Measurements from ENCODE around the gene SCYL2.
"Not testable (repeated sequence)": the region's sequence is repeated elsewhere in the genome, so short reads cannot be mapped to it uniquely, and the experiment has no call there.

SCYL2 gene

GRCh38 chr12:100265732-100266584, 1.0 kb upstream of the SCYL2 start:
- DNase-seq, result no peak

GRCh38 chr12:100266585-100266834, 467 bp upstream of the SCYL2 start:
- DNase-seq, result peak; percentile 95

DNA sequence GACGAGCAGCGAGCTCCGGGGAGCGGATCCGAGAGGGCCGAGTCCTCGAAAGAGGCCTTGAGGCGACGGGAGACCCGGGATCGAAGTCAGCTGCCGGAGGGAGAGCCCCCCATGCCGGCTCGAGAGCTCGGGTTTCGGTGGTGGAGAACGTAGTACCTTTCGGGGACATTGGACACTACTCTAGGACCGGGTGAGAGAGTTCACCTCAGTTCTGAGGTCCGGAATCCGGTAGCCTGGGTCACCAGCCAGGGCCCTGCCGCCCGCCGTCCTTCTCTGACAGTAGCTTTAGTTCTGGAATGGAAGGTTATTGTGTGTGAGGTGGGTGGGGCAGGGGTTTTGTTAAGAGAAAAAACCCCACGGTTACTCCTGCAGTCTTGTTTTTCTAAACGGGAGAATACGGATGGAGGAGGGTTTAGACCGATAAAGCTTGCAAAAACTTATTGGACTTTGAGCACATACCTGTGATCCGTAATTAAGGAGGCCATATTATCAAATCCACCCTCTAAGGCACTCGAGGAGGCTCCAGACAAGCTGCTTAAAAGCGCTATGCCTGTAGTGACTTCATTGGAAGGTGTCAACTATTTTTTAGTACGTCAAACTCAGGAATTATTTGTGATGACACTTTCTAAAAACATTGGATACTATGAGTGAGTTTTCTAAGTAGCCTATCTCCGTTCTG, 765 bp downstream of the SCYL2 start:
- no peak for DNase-seq

GRCh38 chr12:100268835-100269564, 2.0 kb downstream of the SCYL2 start:
- DNase-seq, result no peak

DNA sequence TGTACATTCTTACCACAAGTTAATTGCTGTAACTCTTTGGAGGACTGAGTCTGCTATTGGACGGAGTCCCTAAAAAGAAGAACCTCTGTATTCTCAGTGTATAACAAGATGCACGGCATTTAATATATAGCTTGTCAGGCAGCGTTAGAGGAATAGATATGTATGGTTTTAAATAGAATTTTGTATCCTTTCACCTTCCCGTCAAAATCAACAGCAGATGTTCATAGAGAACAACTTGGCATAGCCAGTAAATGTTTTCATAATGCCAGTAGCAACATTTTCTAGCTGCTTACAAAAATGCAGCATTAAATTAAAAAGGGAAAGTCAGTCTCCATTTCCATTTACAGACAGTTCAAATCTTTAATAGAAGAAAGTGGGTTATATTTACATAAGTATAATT, 6.8 kb downstream of the SCYL2 start:
- no peak for DNase-seq

DNA sequence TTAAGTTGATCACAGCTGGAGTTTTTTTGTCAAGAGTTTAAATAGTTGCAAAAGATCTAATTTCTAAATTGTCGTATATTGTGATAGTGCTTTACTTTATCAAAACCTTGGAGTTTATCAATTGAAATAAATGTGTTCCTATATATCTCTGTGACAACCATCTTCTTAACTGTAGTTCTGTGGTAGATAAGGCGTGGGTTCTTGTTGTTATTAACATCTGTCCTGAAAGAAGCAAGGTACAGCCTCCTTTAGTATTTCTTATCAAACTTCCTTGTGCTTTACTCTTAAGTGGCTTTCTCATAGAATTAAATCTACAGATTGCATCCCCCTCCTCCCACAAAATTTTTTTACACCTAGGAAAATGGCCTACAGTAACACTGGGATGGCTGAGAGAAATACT, 7.3 kb downstream of the SCYL2 start:
- DNase-seq, result no peak

GRCh38 chr12:100279159-100279558, 12.2 kb downstream of the SCYL2 start:
- DNase-seq, result no peak

GRCh38 chr12:100279607-100280244, 12.7 kb downstream of the SCYL2 start:
- no peak for DNase-seq

GRCh38 chr12:100284556-100284955, 17.6 kb downstream of the SCYL2 start:
- not testable (repeated sequence) for DNase-seq

GRCh38 chr12:100289038-100289437, 22.1 kb downstream of the SCYL2 start:
- DNase-seq, result no peak

DNA sequence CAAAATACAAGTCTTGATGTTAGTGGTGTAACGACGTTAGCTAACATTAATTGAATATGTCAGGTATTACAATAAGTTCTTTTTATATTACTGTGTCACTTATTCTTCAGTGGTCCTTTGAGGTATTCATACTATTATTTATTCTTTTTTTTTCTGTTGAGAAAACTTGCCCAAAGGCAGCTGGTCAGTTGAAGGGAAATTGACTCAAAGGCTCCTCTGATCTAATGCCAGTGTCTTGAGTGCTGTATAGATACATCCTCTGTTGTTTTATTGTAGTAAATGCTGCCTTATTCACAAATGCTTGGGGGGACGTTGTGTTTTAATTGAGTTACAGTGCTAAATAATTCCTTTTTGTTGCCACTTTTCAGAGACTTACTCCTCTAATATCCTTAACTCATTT, 23.0 kb downstream of the SCYL2 start:
- no peak for DNase-seq

DNA sequence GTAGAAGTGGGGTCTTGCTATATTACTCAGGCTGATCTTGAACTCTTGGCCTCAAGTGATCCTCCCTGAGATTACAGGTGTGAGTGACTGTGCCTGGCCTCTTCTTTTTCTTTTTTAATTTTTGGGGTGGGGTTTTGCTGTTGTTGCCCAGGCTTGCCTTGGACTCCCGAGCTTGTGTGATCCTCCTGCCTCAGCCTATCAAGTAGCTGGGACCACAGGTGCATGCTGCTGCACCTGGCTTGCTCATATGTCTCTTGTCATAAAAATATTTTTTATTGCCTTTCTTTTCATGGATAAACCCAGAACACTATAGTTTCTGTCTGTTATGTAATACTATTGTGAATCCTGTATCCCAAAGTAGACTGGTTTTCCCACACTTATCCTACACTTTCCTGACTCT, 26.0 kb downstream of the SCYL2 start:
- no peak for DNase-seq

DNA sequence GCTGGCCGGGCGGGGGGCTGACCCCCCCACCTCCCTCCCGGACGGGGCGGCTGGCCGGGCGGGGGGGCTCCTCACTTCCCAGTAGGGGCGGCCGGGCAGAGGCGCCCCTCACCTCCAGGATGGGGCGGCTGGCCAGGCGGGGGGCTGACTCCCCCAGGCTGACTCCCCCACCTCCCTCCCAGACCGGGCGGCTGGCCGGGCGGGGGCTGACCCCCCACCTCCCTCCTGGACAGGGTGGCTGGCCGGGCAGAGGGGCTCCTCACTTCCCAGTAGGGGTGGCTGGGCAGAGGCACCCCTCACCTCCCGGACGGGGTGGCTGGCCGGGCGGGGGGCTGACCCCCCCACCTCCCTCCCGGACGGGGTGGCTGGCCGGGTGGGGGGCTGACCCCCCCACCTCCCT, 27.4 kb downstream of the SCYL2 start:
- DNase-seq, result not testable (repeated sequence)

DNA sequence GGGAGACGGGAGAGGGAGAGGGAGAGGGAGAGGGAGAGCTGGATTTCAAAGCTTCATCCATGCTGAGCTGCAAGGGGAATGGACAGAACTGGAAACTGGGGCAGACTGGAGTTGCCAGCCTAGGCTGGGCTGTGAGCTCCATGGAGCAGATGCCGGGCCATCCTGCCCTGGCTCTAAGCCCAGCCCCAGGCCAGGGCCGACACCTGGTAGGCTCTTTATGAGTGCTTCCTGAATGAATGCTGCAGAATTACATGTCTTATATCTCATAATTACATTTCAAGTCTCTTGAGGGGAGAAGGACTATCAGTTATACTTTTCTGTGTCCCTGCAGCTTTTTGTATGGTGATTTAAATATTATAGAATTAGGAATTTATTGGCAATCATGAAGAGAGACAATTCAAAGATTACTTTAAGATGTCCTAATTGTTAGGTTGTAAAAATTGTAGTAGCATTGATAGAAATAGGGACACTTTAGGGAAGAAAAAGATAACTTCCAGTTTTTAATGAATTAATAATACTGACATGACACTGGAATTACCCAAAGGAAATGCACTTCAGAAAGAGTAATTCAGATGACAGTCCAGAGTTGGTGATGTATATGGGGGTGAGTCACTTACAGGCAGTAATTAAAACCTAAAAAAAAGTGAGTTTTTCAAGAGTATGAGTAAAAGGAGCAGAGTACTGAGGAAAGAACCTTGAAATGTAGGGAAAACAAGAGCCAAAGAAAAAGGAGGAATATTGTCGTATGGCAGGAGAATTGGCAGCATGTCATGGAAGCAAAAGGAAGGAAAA, 29.0 kb downstream of the SCYL2 start:
- no peak for DNase-seq

DNA sequence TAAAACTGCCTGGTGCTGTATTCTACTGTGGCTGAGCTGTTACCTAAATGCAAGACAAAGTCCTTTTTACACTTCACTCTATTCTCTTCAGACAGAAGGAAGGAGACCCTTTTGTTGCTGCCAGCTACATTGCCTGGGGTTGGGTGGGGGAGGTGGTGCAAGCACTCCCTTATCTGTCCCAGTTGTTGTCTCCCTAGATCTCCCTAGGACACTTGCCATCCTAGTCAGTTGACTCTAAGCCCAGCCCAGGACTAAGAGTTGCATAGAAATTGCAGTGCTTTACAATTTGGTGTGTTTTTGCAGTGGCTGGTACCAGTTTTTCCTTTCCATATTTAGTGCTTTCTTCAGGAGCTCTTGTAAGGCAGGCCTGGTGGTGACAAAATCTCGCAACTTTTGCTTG, 35.1 kb downstream of the SCYL2 start:
- DNase-seq, result no peak

DNA sequence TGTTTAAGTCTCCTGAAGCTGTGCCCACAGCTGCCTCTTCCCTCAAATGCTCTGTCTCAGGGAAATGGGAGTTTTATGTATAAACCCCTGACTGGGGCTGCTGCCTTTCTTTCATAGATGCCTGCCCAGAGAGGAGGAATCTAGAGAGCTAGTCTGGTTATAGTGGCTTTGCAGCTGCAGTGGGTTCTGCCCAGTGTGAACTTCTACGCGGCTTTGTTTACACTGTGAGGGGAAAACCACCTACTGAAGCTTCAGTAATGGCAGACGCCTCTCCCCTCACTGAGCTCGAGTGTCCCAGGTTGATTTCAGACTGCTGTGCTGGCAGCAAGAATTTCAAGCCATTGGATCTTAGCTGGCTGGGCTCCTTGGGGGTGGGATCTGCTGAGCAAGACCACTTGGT, 36.9 kb downstream of the SCYL2 start:
- DNase-seq, result no peak

DNA sequence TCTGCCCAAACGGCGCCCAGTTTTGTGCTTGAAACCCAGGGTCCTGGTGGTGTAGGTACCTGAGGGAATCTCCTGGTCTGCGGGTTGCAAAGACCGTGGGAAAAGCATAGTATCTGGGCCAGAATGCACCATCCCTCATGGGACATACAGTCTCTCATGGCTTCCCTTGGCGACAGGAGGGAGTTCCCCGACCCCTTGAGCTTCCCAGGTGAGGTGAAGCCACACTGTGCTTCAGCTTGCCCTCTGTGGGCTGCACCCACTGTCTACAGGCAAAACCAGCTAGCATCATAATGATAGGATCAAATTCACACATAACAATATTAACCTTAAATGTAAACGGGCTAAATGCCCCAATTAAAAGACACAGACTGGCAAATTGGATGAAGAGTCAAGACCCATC, 37.4 kb downstream of the SCYL2 start:
- DNase-seq, result not testable (repeated sequence)

DNA sequence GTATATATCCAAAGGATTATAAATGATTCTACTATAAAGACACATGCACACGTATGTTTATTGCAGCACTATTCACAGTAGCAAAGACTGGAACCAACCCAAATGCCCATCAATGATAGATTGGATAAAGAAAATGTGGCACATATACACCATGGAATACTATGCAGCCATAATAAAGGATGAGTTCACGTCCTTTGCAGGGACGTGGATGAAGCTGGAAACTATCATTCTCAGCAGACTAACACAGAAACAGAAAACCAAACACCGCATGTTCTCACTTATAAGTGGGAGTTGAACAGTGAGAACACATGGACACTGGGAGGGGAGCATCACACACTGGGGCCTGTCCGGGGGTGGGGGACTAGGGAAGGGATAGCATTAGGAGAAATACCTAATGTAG, 41.2 kb downstream of the SCYL2 start:
- not testable (repeated sequence) for DNase-seq

- DNase-seq, result no peak
These were observed 44.3 kb downstream of the SCYL2 start for GRCh38 chr12:100311317-100311716.

GRCh38 chr12:100317371-100317770, 50.4 kb downstream of the SCYL2 start:
- no peak for DNase-seq

GRCh38 chr12:100324498-100324897, 57.5 kb downstream of the SCYL2 start:
- DNase-seq, result no peak

GRCh38 chr12:100326208-100326607, 59.2 kb downstream of the SCYL2 start:
- no peak for DNase-seq

DNA sequence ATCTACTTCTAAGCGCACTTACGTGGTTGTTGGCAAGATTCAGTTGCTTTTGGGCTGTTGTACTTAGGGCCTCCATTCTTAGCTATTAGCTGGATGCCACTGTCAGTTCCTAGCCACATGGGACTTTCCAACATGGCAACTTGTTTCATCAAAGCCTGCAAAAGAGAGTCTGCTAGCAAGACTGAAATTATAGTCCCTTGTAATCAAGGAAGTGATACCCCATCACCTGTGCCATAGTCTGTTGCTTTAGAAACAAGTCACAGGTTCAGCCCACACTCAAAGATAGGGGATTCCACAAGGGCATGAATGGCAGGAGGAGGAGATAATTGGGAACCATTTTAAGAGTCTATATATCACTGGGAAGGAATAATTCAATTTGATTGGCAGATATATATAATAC, 62.8 kb downstream of the SCYL2 start:
- no peak for DNase-seq

Data from stimulated activated CD4-positive, alpha-beta T cell treated with anti-CD3 and anti-CD28 coated beads, Interleukin-4, amount 100 ng/mL, for 1 hour (primary cell).